ENCODE data around the gene CLEC19A. TPM values are rescaled to one million over a fixed set of nuclear protein-coding genes. Genes with fewer than 3 reads are reported as not detected.
"Not testable (repeated sequence)": the region's sequence is repeated elsewhere in the genome, so short reads cannot be mapped to it uniquely, and the experiment has no call there.

CLEC19A gene
- total RNA-seq, 1 donor from 2014 or later, result not detected

DNA sequence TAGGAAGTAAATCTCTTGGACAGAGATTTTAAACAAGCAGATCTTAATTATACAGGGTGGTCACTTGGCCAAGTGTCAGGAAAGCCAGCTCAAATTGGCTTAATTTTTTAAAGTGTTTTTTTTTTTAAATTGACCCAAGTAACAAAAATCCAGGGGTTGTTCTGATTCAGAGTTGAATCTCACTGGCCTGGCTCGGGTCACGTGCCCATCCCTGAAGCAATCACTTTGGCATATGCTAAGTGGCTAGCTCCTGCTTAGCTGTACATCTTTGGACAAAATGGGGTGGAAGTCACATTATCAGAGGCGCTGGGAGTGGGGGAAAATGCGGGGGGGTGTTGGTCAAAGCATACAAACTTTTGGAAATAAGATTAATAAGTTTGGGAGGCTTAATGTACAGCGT, 23.6 kb downstream of the CLEC19A start:
- intact Hi-C loops (cut with micrococcal nuclease), result no loop called here
- Mint-ChIP-seq H3K4me1 (ENCODE audit: low read depth) (no peaks in the 10 kb centered on the region), H3K4me3 (ENCODE audit: low read depth) (no peak overlapping the region), H3K27me3 (ENCODE audit: low read depth) (peaks cover 5% of the 10 kb centered on the region), H3K36me3 (ENCODE audit: low read depth) (no peaks in the 10 kb centered on the region), H3K9me3 (no peaks in the 10 kb centered on the region), H3K27ac (no peak overlapping the region)
- no peak for DNase-seq (ENCODE audit: low spot score)

DNA sequence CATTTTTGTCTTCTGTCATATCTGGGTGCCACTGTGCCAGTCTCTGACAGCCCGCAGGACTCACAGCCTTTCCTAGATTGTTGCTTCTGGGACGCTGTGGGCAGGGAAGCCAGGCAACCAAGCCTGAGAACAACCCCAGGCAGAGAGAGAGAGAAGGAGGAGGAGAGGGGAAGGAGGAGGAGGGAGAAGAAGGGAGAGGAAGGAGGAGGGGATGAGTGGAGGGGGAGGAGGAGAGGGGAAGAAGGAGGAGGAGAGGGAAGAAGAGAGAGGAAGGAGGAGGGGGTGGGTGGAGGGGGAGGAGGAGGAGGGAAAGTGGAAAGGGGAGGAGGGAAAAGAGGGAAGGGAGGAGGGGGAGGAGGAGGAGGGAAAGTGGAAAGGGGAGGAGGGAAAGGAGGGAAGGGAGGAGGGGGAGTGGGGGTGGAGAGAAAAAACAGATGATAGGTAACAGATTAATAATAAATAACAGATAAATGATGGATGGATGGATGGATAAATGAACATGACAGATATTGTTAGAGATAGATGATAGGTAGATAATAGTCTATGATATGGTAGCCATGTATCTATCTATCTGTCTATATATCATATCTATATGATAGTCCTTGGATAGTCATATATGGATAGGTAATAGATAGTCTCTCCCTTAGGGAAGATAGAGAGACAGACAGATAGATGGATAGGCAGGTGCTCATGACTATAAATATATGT, 29.3 kb downstream of the CLEC19A start:
- DNase-seq (ENCODE audit: low spot score), result no peak
- H3K4me1 Mint-ChIP-seq (ENCODE audit: low read depth), result no peaks in the 10 kb centered on the region
- peaks cover 6% of the 10 kb centered on the region for H3K27me3 Mint-ChIP-seq (ENCODE audit: low read depth)
- H3K4me3 Mint-ChIP-seq (ENCODE audit: low read depth), result no peak overlapping the region
- H3K36me3 Mint-ChIP-seq (ENCODE audit: low read depth), result no peaks in the 10 kb centered on the region
- no peaks in the 10 kb centered on the region for H3K9me3 Mint-ChIP-seq
- H3K27ac Mint-ChIP-seq, result no peak overlapping the region
- intact Hi-C loops (cut with micrococcal nuclease), result no loop called here

DNA sequence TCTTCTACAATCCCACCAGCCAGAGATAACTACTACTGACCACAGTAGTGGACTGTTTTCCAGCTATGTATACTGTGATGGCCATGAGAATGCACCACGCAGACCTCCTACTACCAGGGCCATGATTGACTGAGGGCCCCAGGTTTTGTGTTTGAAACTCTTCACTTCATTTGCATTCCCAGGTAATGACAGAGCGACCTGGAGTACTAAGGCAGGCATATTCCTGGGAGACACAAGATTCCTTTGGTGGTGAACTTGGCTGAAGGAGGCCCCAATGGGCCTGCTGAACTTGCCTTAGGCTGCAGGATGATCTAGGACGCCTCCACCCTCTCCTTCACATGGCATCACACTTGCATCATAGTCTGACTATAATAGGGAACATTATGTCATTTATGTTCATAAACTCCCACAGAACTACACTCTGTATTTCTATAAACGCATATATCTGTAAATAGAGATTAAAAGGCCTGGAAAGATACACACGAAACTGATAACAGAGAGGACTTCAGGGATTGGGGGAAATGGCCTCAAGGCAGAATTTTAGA, 30.4 kb downstream of the CLEC19A start:
- intact Hi-C loops (cut with micrococcal nuclease), result no loop called here
- Mint-ChIP-seq H3K36me3 (ENCODE audit: low read depth) (no peaks in the 10 kb centered on the region), H3K4me1 (ENCODE audit: low read depth) (no peaks in the 10 kb centered on the region), H3K27ac (no peak overlapping the region), H3K27me3 (ENCODE audit: low read depth) (peaks cover 6% of the 10 kb centered on the region), H3K9me3 (no peaks in the 10 kb centered on the region), H3K4me3 (ENCODE audit: low read depth) (no peak overlapping the region)
- DNase-seq (ENCODE audit: low spot score), result no peak

DNA sequence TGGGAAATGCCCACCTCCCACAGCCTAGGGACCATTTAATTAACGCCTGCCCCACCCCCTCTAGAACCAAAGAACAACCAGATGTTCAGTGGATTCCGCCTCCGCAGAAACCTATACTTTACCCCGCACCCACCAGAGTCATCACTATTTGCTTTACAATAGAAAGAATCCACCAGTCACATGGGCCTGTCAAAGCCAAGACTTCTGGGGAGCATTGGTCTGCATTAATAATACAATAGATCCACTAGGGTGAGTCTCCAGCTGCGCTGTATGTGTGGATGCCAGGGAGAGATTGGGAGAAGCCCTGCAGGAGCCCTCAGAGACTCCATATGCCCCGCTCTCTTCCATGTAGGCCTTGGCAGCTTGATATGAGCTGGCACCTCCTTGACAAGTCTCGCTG, 31.3 kb downstream of the CLEC19A start:
- Mint-ChIP-seq H3K27ac (no peak overlapping the region), H3K4me1 (ENCODE audit: low read depth) (no peaks in the 10 kb centered on the region), H3K36me3 (ENCODE audit: low read depth) (no peaks in the 10 kb centered on the region), H3K4me3 (ENCODE audit: low read depth) (no peak overlapping the region), H3K9me3 (no peaks in the 10 kb centered on the region), H3K27me3 (ENCODE audit: low read depth) (peaks cover 6% of the 10 kb centered on the region)
- intact Hi-C loops (cut with micrococcal nuclease), result no loop called here
- no peak for DNase-seq (ENCODE audit: low spot score)

DNA sequence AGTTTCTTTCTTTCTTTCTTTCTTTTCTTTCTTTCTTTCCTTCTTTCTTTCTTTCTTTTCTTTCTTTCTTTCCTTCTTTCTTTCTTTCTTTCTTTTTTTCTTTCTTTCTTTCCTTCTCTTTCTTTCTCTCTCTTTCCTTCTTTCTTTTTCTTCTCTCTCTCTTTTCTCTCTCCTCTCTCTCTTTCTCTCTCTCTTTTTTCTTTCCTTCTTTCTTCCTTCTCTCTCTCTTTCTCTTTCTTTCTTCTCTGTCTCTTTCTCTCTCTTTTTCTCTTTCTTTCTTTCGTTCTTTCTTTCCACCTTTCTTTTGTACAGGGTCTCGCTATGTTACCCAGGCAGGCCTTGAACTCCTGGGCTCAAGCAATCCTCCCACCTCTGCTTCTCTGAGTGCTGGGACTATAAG, 35.7 kb downstream of the CLEC19A start:
- intact Hi-C loops (cut with micrococcal nuclease); H3K36me3 Mint-ChIP-seq (ENCODE audit: low read depth); H3K9me3 Mint-ChIP-seq; H3K27me3 Mint-ChIP-seq (ENCODE audit: low read depth); DNase-seq (ENCODE audit: low spot score); H3K4me3 Mint-ChIP-seq (ENCODE audit: low read depth); H3K4me1 Mint-ChIP-seq (ENCODE audit: low read depth); H3K27ac Mint-ChIP-seq: not testable (repeated sequence)

DNA sequence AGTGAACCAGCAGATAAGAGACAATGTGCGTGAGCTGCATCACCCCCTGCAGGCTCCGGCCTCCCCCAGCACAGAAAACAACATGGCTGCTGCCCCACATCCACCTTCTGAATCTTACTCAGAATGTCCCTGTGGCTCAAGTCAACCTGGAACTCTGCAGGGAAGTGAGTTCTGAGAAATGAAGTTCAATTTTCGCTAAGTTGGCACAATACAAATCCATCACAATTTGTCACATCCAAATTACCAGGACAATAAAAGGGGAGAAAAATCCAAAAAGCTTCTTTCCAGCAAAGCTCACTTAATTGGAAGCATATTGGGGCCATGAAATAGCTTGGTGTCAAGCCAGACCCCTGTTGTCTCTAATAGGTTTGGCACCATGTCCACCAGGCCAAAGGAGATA, 38.1 kb downstream of the CLEC19A start:
- intact Hi-C loops (cut with micrococcal nuclease), result no loop called here
- no peak for DNase-seq (ENCODE audit: low spot score)
- peaks cover 7% of the 10 kb centered on the region for H3K27me3 Mint-ChIP-seq (ENCODE audit: low read depth)
- no peaks in the 10 kb centered on the region for H3K9me3 Mint-ChIP-seq
- H3K4me3 Mint-ChIP-seq (ENCODE audit: low read depth), result no peak overlapping the region
- H3K27ac Mint-ChIP-seq, result no peak overlapping the region
- H3K36me3 Mint-ChIP-seq (ENCODE audit: low read depth), result no peaks in the 10 kb centered on the region
- H3K4me1 Mint-ChIP-seq (ENCODE audit: low read depth), result no peaks in the 10 kb centered on the region

DNA sequence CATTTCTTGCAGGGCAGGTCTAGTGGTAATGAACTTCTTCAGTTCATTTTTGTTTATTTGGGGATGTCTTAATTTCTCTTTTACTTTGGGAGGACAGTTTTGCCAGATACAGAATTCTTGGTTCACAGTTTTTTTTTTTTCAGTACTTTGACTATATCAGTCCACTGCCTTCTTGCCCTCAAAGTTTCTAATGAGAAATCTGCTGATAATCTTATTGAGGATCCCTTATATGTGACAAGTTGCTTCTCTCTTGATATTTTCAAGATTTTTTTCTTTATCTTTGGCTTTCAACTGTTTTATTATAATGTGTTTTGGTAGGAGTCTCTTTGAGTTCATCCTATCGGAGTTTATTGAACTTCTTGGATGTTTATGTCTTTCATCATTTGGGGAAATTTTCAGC, 42.8 kb downstream of the CLEC19A start:
- DNase-seq (ENCODE audit: low spot score), result no peak
- intact Hi-C loops (cut with micrococcal nuclease), result no loop called here
- Mint-ChIP-seq H3K4me1 (ENCODE audit: low read depth) (no peaks in the 10 kb centered on the region), H3K36me3 (ENCODE audit: low read depth) (no peaks in the 10 kb centered on the region), H3K4me3 (ENCODE audit: low read depth) (no peak overlapping the region), H3K27me3 (ENCODE audit: low read depth) (peaks cover 5% of the 10 kb centered on the region), H3K9me3 (no peaks in the 10 kb centered on the region), H3K27ac (no peak overlapping the region)

DNA sequence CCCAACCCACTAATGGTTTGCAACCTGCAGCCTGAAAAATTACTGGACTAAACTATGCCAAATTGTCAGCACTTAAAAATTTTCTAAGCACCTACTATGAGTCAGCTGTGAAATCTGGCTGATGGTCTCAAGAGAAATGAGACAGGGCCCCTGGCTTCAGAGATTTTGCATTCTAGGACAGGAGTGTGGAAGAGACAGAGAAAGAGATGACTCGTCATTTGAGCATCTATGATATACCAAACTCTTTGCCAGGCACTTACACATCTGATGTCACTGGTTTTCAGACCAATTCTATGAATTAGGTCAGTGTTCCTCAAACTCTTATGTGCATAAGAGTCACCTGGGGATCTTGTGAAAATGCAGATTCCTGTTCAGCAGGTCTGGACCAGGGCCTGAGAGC, 44.4 kb downstream of the CLEC19A start:
- Mint-ChIP-seq H3K4me1 (ENCODE audit: low read depth) (no peaks in the 10 kb centered on the region), H3K27ac (no peak overlapping the region), H3K9me3 (no peaks in the 10 kb centered on the region), H3K4me3 (ENCODE audit: low read depth) (no peak overlapping the region), H3K27me3 (ENCODE audit: low read depth) (peaks cover 5% of the 10 kb centered on the region), H3K36me3 (ENCODE audit: low read depth) (no peaks in the 10 kb centered on the region)
- DNase-seq (ENCODE audit: low spot score), result no peak
- intact Hi-C loops (cut with micrococcal nuclease), result no loop called here

DNA sequence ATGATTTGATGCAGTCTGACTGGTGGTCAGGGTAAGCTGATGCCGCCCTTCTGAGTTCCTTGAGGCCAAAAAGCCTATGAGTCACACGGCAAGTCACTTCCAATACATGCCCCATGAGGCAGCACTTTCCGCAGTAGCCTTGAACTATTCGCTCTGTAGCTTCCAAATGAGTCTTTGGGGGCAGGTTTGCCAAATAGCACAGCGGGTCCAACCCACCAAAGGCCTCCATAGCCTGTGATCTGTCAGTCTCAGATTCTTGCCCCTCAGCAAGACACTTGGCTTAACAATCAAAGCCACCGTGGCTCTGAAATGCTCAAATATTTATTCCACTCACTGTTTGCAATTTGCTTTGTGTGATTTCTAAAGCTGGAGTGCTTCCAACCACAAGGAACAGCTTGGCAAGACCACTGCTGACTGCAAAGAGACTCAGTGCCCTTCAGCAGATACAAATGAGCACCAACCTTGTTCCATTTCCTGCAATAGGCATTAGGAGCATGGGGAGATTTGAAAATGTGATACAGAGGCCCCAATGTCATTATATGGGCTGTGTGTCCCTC, 45.4 kb downstream of the CLEC19A start:
- H3K4me1 Mint-ChIP-seq (ENCODE audit: low read depth), result no peaks in the 10 kb centered on the region
- DNase-seq (ENCODE audit: low spot score), result no peak
- intact Hi-C loops (cut with micrococcal nuclease), result no loop called here
- H3K27ac Mint-ChIP-seq, result no peak overlapping the region
- peaks cover 5% of the 10 kb centered on the region for H3K27me3 Mint-ChIP-seq (ENCODE audit: low read depth)
- H3K36me3 Mint-ChIP-seq (ENCODE audit: low read depth), result no peaks in the 10 kb centered on the region
- H3K4me3 Mint-ChIP-seq (ENCODE audit: low read depth), result no peak overlapping the region
- H3K9me3 Mint-ChIP-seq, result no peaks in the 10 kb centered on the region

DNA sequence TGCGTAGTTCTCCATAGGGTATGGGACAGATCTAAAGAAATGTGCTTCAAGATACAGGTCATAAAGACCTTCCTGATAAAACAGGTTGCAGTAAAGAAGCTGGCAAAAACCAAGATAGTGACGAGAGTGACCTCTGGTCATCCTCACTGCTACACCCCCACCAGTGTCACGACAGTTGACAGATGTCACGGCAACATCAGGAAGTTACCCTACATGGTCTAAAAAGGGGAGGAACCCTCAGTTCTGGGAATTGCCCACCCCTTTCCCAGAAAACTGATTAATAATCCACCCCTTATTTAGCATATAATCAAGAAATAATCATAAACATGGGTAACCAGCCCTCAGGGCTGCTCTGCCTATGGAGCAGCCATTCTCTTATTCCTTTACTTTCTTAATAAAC, 46.3 kb downstream of the CLEC19A start:
- intact Hi-C loops (cut with micrococcal nuclease), result no loop called here
- H3K36me3 Mint-ChIP-seq (ENCODE audit: low read depth), result no peaks in the 10 kb centered on the region
- H3K4me3 Mint-ChIP-seq (ENCODE audit: low read depth), result no peak overlapping the region
- DNase-seq (ENCODE audit: low spot score), result no peak
- H3K27me3 Mint-ChIP-seq (ENCODE audit: low read depth), result peaks cover 5% of the 10 kb centered on the region
- H3K9me3 Mint-ChIP-seq, result no peaks in the 10 kb centered on the region
- no peak overlapping the region for H3K27ac Mint-ChIP-seq
- H3K4me1 Mint-ChIP-seq (ENCODE audit: low read depth), result no peaks in the 10 kb centered on the region

DNA sequence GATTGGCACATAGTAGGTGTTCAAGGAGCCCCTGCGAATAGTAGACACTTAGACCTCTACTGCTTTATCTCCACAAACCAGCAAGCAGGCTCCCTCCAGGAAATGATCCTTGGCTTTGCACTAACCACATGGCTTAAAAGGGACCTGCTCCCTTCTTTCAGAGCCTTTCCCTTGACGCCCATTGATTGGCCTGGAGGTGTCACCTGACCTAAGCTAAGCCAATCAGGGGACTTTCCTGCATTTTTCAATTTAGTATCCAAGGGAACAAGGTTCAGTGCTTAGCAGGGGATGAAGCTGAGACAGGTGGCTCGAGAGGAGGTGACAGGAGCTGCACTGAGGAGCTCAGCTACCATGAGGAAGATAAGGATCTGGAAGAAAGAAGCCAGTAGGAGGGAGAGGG, 52.8 kb downstream of the CLEC19A start:
- H3K9me3 Mint-ChIP-seq, result peaks cover 3% of the 10 kb centered on the region
- H3K4me3 Mint-ChIP-seq (ENCODE audit: low read depth), result no peak overlapping the region
- no peaks in the 10 kb centered on the region for H3K4me1 Mint-ChIP-seq (ENCODE audit: low read depth)
- H3K36me3 Mint-ChIP-seq (ENCODE audit: low read depth), result no peaks in the 10 kb centered on the region
- no peak for DNase-seq (ENCODE audit: low spot score)
- no peak overlapping the region for H3K27ac Mint-ChIP-seq
- no peaks in the 10 kb centered on the region for H3K27me3 Mint-ChIP-seq (ENCODE audit: low read depth)
- intact Hi-C loops (cut with micrococcal nuclease), result no loop called here

DNA sequence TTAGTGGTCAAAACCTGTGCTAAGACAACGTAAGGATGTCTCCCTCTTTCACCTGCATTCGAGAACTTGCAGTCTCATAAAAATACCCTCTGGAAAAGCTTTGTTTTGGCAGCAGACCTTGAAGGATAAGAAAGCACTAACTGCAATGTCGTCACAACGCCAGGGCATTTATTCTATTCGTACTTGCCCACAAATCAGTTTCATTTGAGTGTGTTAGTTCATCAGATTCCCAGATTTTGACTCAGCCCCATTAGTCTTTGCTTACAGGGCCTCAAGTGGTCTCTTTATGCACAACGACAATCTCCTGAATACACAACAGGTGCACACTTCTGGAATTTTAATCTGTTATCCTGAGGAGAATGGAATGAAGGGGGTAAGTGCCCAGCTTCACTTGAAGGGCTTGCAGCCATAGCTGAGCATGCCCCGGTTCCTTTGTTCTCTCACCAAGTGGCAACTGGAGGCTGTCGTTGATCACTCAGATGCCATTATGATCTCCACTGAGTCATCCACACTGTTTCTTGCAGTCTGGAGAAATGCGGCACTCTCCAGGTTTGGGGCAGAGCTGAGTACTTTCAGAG, 58.8 kb downstream of the CLEC19A start:
- H3K4me3 Mint-ChIP-seq (ENCODE audit: low read depth), result no peak overlapping the region
- peaks cover 3% of the 10 kb centered on the region for H3K4me1 Mint-ChIP-seq (ENCODE audit: low read depth)
- H3K27ac Mint-ChIP-seq, result no peak overlapping the region
- H3K27me3 Mint-ChIP-seq (ENCODE audit: low read depth), result peaks cover 14% of the 10 kb centered on the region
- no peak for DNase-seq (ENCODE audit: low spot score)
- H3K36me3 Mint-ChIP-seq (ENCODE audit: low read depth), result no peaks in the 10 kb centered on the region
- intact Hi-C loops (cut with micrococcal nuclease), result no loop called here
- peaks cover 3% of the 10 kb centered on the region for H3K9me3 Mint-ChIP-seq

DNA sequence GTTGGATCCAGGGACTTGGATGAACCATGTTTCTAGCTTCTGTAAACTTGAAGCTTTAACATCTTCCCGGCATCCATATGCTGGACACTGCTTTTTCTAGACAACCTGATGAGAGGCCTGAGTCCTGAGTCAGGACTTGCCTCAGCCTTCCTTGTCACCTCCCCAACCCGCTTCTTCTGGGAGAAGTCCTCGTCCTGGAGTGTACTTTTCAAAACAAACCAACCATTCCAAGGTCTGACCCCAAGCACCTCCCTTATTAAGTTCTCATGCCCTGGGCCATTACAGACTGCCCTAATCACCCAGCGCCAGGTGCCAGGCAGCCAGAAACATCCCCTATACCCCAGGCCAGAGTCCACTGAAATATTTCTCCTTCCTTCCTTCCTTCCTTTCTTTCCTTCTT, 59.4 kb downstream of the CLEC19A start:
- DNase-seq (ENCODE audit: low spot score), result no peak
- Mint-ChIP-seq H3K27me3 (ENCODE audit: low read depth) (peaks cover 21% of the 10 kb centered on the region), H3K4me3 (ENCODE audit: low read depth) (no peak overlapping the region), H3K27ac (no peak overlapping the region), H3K4me1 (ENCODE audit: low read depth) (peaks cover 3% of the 10 kb centered on the region), H3K9me3 (peaks cover 3% of the 10 kb centered on the region), H3K36me3 (ENCODE audit: low read depth) (no peaks in the 10 kb centered on the region)
- intact Hi-C loops (cut with micrococcal nuclease), result no loop called here
